Coronary artery (tissue), 2 donors: ENCODE results near the gene RAPGEF1.
A peak's percentile ranks its signal among the peaks of the same experiment; 100 is the strongest.
"Not testable (repeated sequence)": the region's sequence is repeated elsewhere in the genome, so short reads cannot be mapped to it uniquely, and the experiment has no call there.

Experiments used
- DNase-seq: peaks from one replicate; pipeline ENCODE4 v3.0.0-alpha.2; 2017; ENCODE audit warnings: low spot score
- H3K27ac ChIP-seq, 2 donors: fragments of 200-600 bp; sonication (generic); one replicate each; pipeline ENCODE4 v1.5.1; 2016 to 2019
- H3K4me3 ChIP-seq: fragments of 200-600 bp; sonication (generic); 2 replicates; pipeline ENCODE4 v1.5.1; 2016; ENCODE audit warnings: mild to moderate bottlenecking, moderate library complexity
- TF ChIP-seq, protein P1 (sequence below): fragments of 200-600 bp; sonication (generic); IDR thresholded peaks from one replicate; pipeline ENCODE4 v1.5.1; 2019; ENCODE audit warnings: antibody characterized with exemption

The RAPGEF1 gene

DNA sequence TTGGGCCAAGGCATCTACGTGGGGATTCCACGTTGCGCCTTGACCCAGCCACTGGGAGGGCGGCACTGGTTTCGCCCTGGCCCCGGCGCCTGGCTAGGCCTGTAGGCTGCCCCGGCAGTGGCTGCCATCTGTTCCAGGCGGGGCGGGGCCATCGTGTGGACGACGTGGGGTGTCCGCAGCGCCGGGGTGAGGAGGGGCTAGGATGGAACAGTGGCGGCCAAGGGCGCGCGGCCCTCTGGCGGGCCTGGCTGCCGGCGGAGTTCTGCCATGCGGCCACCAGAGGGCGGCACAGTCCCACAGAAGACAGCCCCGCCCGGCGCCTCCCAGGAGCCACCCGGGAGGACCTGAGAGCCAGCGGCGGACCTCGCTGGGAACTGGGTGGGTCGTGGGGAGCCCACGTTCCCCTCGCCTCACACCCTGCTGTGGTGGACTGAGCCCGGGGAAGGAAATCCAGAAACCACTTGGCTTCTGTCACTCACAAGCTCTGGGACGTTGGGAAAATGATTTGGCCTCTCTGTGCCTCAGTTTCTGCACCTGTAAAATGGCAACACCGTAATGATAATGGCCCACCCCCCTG, 22.6 kb upstream of the RAPGEF1 start:
- H3K4me3 ChIP-seq = no peak overlapping the region
- TF ChIP-seq, protein P1, sequence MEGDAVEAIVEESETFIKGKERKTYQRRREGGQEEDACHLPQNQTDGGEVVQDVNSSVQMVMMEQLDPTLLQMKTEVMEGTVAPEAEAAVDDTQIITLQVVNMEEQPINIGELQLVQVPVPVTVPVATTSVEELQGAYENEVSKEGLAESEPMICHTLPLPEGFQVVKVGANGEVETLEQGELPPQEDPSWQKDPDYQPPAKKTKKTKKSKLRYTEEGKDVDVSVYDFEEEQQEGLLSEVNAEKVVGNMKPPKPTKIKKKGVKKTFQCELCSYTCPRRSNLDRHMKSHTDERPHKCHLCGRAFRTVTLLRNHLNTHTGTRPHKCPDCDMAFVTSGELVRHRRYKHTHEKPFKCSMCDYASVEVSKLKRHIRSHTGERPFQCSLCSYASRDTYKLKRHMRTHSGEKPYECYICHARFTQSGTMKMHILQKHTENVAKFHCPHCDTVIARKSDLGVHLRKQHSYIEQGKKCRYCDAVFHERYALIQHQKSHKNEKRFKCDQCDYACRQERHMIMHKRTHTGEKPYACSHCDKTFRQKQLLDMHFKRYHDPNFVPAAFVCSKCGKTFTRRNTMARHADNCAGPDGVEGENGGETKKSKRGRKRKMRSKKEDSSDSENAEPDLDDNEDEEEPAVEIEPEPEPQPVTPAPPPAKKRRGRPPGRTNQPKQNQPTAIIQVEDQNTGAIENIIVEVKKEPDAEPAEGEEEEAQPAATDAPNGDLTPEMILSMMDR = peak; percentile 92
- no peak for DNase-seq
- H3K27ac ChIP-seq = no peak overlapping the region

GRCh38 chr9:131759017-131759647, 19.3 kb upstream of the RAPGEF1 start:
- DNase-seq = no peak
- TF ChIP-seq, protein P1 = no peak
- H3K27ac ChIP-seq = no peak overlapping the region
- no peak overlapping the region for H3K4me3 ChIP-seq

GRCh38 chr9:131757549-131757948, 17.7 kb upstream of the RAPGEF1 start:
- H3K4me3 ChIP-seq = no peak overlapping the region
- no peak overlapping the region for H3K27ac ChIP-seq
- no peak for DNase-seq
- TF ChIP-seq, protein P1 = no peak

GRCh38 chr9:131755541-131756198, 15.8 kb upstream of the RAPGEF1 start:
- no peak for DNase-seq
- TF ChIP-seq, protein P1 = peak; percentile 40
- Histone ChIP-seq H3K27ac (no peak overlapping the region), H3K4me3 (no peak overlapping the region)

DNA sequence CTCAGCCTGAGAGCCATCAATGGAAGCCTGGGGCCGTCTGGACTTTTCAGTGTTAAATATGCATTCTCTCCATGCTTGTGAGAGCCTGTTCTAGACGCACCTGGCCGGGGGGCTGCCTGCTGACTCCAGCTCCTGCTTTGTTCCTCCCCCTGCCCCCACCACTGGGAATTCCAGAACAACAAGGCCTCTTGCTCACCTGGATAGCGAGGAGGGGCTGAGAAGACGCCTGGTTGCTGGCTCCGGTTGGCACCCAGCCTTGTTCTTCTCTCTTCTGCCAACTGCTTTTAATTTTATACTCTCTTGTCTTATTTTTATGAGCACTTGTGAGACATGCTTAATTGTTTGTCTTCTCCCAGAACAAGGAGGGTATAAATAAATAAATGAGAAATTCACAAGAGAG, 15.0 kb upstream of the RAPGEF1 start:
- no peak for DNase-seq

GRCh38 chr9:131753751-131754150, 13.9 kb upstream of the RAPGEF1 start:
- H3K4me3 ChIP-seq, H3K27ac ChIP-seq, DNase-seq: not testable (repeated sequence)

More for the DNA sequence above, 15.0 kb upstream of the RAPGEF1 start:
- TF ChIP-seq, protein P1 = no peak
- Histone ChIP-seq H3K4me3 (no peak overlapping the region), H3K27ac (no peak overlapping the region)

GRCh38 chr9:131752231-131752884, 12.5 kb upstream of the RAPGEF1 start:
- H3K27ac ChIP-seq = no peak overlapping the region
- no peak overlapping the region for H3K4me3 ChIP-seq
- TF ChIP-seq, protein P1 = no peak
- DNase-seq = no peak
